Skeletal muscle satellite cell (primary cell): ENCODE results near the gene RBKS.

Experiments
- H3K27me3 ChIP-seq: 2 replicates; pipeline ENCODE4 v1.7.0; 2013; ENCODE audit warnings: low read length; ENCODE audit not compliant: control insufficient read depth, insufficient read depth
- H3K36me3 ChIP-seq: 2 replicates; pipeline ENCODE4 v1.7.0; 2013; ENCODE audit warnings: mild to moderate bottlenecking, control low read depth, low read length; ENCODE audit not compliant: insufficient read depth
- H3K4me1 ChIP-seq: 2 replicates; pipeline ENCODE4 v1.7.0; 2013; ENCODE audit warnings: low read length; ENCODE audit not compliant: control insufficient read depth, insufficient read depth
- H3K4me2 ChIP-seq: 2 replicates; pipeline ENCODE4 v1.7.0; 2013; ENCODE audit warnings: mild to moderate bottlenecking, low read length
- H3K4me3 ChIP-seq: 2 replicates; pipeline ENCODE4 v1.7.0; 2013; ENCODE audit warnings: low read length
- H3K9ac ChIP-seq: 2 replicates; pipeline ENCODE4 v1.7.0; 2013; ENCODE audit warnings: mild to moderate bottlenecking, low read depth, low read length, moderate library complexity
- H3K9me3 ChIP-seq: replicated peaks from 2 replicates; pipeline ENCODE4 v1.7.0; 2013; ENCODE audit warnings: mild to moderate bottlenecking, control low read depth, low read length

RBKS gene

GRCh38 chr2:27737676-27738348 is 152.4 kb downstream of the RBKS start:
- no peaks in the 10 kb centered on the region for H3K27me3 ChIP-seq
- H3K36me3 ChIP-seq, result no peaks in the 10 kb centered on the region
- H3K4me2 ChIP-seq, result no peak overlapping the region
- H3K9ac ChIP-seq, result no peak overlapping the region
- no peaks in the 10 kb centered on the region for H3K9me3 ChIP-seq
- peaks cover 27% of the 10 kb centered on the region for H3K4me1 ChIP-seq
- no peak overlapping the region for H3K4me3 ChIP-seq

- Histone ChIP-seq H3K4me3 (no peak overlapping the region), H3K4me1 (peaks cover 27% of the 10 kb centered on the region), H3K9ac (no peak overlapping the region)
These were observed 153.3 kb downstream of the RBKS start for GRCh38 chr2:27736890-27737204.

GRCh38 chr2:27736031-27736889 is 153.9 kb downstream of the RBKS start:
- no peaks in the 10 kb centered on the region for H3K9me3 ChIP-seq
- peak overlapping the region; percentile 87 for H3K4me2 ChIP-seq
- H3K4me1 ChIP-seq, result peaks cover 27% of the 10 kb centered on the region
- H3K9ac ChIP-seq, result peak overlapping the region; percentile 80
- H3K27me3 ChIP-seq, result no peaks in the 10 kb centered on the region
- no peaks in the 10 kb centered on the region for H3K36me3 ChIP-seq
- peak overlapping the region; percentile 67 for H3K4me3 ChIP-seq

More at GRCh38 chr2:27736890-27737204, 153.3 kb downstream of the RBKS start:
- H3K4me2 ChIP-seq, result no peak overlapping the region
- no peaks in the 10 kb centered on the region for H3K27me3 ChIP-seq
- no peaks in the 10 kb centered on the region for H3K9me3 ChIP-seq
- no peaks in the 10 kb centered on the region for H3K36me3 ChIP-seq

GRCh38 chr2:27735263-27735904 is 154.8 kb downstream of the RBKS start:
- Histone ChIP-seq H3K36me3 (no peaks in the 10 kb centered on the region), H3K9ac (peak overlapping the region; percentile 80), H3K4me3 (peak overlapping the region; percentile 67), H3K4me2 (peak overlapping the region; percentile 87), H3K4me1 (peaks cover 27% of the 10 kb centered on the region), H3K9me3 (no peaks in the 10 kb centered on the region), H3K27me3 (no peaks in the 10 kb centered on the region)

GRCh38 chr2:27734305-27734704 is 155.9 kb downstream of the RBKS start:
- H3K4me3 ChIP-seq, result no peak overlapping the region
- H3K9ac ChIP-seq, result no peak overlapping the region
- no peaks in the 10 kb centered on the region for H3K9me3 ChIP-seq
- H3K4me1 ChIP-seq, result peaks cover 27% of the 10 kb centered on the region
- H3K27me3 ChIP-seq, result no peaks in the 10 kb centered on the region
- no peak overlapping the region for H3K4me2 ChIP-seq
- H3K36me3 ChIP-seq, result no peaks in the 10 kb centered on the region
